ENCODE data around the gene HES3. TPM values are rescaled to one million over a fixed set of nuclear protein-coding genes. Genes with fewer than 3 reads are reported as not detected.

HES3 gene
- total and polyA plus RNA-seq, 10 of the 15 experiments (the other 5 are each of a cell fraction or from before 2014, with no cell fraction given) = not detected

DNA sequence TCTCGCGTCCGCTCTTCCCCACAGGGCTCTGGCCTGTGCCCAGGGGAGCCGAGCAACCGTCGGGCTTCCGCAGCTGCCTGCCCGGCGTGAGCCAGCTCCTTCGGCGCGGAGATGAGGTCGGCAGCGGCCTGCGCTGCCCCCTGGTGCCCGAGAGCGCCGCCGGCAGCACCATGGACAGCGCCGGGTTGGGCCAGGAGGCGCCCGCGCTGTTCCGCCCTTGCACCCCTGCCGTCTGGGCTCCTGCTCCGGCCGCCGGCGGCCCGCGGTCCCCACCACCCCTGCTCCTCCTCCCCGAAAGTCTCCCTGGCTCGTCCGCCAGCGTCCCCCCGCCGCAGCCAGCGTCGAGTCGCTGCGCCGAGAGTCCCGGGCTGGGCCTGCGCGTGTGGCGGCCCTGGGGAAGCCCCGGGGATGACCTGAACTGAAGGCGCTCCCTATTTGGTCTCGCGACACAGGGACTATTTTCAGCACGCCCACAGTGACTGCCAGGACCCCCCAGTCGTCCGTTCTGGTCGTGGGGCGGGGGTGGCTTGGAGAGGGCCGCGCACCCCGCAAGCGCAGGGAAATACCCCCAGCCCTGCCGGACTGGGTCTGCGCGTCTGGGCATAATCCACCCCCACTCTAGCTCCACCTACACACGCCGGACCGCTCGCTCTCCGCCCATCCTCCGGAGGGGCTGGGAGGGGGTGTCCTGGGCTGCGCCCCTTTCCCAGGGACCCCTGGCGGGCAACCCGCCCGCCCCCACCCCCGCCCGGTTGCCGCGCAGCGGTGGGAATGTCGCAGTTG lies 1.3 kb downstream of the HES3 start (continued):
- TF ChIP-seq, protein P1, sequence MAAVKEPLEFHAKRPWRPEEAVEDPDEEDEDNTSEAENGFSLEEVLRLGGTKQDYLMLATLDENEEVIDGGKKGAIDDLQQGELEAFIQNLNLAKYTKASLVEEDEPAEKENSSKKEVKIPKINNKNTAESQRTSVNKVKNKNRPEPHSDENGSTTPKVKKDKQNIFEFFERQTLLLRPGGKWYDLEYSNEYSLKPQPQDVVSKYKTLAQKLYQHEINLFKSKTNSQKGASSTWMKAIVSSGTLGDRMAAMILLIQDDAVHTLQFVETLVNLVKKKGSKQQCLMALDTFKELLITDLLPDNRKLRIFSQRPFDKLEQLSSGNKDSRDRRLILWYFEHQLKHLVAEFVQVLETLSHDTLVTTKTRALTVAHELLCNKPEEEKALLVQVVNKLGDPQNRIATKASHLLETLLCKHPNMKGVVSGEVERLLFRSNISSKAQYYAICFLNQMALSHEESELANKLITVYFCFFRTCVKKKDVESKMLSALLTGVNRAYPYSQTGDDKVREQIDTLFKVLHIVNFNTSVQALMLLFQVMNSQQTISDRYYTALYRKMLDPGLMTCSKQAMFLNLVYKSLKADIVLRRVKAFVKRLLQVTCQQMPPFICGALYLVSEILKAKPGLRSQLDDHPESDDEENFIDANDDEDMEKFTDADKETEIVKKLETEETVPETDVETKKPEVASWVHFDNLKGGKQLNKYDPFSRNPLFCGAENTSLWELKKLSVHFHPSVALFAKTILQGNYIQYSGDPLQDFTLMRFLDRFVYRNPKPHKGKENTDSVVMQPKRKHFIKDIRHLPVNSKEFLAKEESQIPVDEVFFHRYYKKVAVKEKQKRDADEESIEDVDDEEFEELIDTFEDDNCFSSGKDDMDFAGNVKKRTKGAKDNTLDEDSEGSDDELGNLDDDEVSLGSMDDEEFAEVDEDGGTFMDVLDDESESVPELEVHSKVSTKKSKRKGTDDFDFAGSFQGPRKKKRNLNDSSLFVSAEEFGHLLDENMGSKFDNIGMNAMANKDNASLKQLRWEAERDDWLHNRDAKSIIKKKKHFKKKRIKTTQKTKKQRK (IDR thresholded peaks at IDR 0.05; ENCODE audit: low read depth, low read length) = no peak
- TF ChIP-seq, protein P2, sequence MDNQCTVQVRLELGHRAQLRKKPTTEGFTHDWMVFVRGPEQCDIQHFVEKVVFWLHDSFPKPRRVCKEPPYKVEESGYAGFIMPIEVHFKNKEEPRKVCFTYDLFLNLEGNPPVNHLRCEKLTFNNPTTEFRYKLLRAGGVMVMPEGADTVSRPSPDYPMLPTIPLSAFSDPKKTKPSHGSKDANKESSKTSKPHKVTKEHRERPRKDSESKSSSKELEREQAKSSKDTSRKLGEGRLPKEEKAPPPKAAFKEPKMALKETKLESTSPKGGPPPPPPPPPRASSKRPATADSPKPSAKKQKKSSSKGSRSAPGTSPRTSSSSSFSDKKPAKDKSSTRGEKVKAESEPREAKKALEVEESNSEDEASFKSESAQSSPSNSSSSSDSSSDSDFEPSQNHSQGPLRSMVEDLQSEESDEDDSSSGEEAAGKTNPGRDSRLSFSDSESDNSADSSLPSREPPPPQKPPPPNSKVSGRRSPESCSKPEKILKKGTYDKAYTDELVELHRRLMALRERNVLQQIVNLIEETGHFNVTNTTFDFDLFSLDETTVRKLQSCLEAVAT (IDR thresholded peaks at IDR 0.05) = no peak
- TF ChIP-seq SUPT20H (IDR thresholded peaks at IDR 0.05; ENCODE audit: borderline replicate concordance, control insufficient read depth, low read depth, low read length) = no peak
- TF ChIP-seq, protein P3, sequence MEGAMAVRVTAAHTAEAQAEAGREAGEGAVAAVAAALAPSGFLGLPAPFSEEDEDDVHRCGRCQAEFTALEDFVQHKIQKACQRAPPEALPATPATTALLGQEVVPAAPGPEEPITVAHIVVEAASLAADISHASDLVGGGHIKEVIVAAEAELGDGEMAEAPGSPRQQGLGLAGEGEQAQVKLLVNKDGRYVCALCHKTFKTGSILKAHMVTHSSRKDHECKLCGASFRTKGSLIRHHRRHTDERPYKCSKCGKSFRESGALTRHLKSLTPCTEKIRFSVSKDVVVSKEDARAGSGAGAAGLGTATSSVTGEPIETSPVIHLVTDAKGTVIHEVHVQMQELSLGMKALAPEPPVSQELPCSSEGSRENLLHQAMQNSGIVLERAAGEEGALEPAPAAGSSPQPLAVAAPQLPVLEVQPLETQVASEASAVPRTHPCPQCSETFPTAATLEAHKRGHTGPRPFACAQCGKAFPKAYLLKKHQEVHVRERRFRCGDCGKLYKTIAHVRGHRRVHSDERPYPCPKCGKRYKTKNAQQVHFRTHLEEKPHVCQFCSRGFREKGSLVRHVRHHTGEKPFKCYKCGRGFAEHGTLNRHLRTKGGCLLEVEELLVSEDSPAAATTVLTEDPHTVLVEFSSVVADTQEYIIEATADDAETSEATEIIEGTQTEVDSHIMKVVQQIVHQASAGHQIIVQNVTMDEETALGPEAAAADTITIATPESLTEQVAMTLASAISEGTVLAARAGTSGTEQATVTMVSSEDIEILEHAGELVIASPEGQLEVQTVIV (IDR thresholded peaks at IDR 0.05; ENCODE audit: borderline replicate concordance, partially characterized antibody) = no peak
- TF ChIP-seq, protein P4, sequence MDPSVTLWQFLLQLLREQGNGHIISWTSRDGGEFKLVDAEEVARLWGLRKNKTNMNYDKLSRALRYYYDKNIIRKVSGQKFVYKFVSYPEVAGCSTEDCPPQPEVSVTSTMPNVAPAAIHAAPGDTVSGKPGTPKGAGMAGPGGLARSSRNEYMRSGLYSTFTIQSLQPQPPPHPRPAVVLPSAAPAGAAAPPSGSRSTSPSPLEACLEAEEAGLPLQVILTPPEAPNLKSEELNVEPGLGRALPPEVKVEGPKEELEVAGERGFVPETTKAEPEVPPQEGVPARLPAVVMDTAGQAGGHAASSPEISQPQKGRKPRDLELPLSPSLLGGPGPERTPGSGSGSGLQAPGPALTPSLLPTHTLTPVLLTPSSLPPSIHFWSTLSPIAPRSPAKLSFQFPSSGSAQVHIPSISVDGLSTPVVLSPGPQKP (IDR thresholded peaks at IDR 0.05; ENCODE audit: low read depth, low read length) = 0 out of 2 replicates have a peak, but pooled peaks have one; percentile 20
- TF ChIP-seq PAX8 (IDR thresholded peaks at IDR 0.05) = no peak
- TF ChIP-seq SPI1 (IDR thresholded peaks at IDR 0.05; ENCODE audit: borderline replicate concordance, insufficient read depth, low read depth, low read length) = 0 out of 2 replicates have a peak, but pooled peaks have one; percentile 14
- TF ChIP-seq HCFC1 (IDR thresholded peaks at IDR 0.05; ENCODE audit: low read length) = no peak
- TF ChIP-seq TBL1XR1 (IDR thresholded peaks at IDR 0.05; ENCODE audit: low read depth, low read length) = no peak
- TF ChIP-seq, protein P5, sequence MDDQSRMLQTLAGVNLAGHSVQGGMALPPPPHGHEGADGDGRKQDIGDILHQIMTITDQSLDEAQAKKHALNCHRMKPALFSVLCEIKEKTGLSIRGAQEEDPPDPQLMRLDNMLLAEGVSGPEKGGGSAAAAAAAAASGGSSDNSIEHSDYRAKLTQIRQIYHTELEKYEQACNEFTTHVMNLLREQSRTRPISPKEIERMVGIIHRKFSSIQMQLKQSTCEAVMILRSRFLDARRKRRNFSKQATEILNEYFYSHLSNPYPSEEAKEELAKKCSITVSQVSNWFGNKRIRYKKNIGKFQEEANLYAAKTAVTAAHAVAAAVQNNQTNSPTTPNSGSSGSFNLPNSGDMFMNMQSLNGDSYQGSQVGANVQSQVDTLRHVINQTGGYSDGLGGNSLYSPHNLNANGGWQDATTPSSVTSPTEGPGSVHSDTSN (IDR thresholded peaks at IDR 0.05; ENCODE audit: insufficient replicate concordance, low read depth, low read length) = no peak
- TF ChIP-seq NR2F1 (conservative IDR thresholded peaks at IDR 0.05) = no peak; the same call in 1 of the 2 replicates
- TF ChIP-seq BHLHE40 (IDR thresholded peaks at IDR 0.05; ENCODE audit: borderline replicate concordance in 1 of 2, low read depth in 2 of 2, low read length in 1 of 2) = peak in 1 of 2 experiments; percentile 45; a peak in 1 of 4 replicates
- no peak for TF ChIP-seq CBFB (IDR thresholded peaks at IDR 0.05; ENCODE audit: low read depth)
- no peak for TF ChIP-seq NR2C1 (IDR thresholded peaks at IDR 0.05)
- TF ChIP-seq MTA3 (IDR thresholded peaks at IDR 0.05; ENCODE audit: borderline replicate concordance, low read length) = no peak

All from GM12878 (cell line).